Breast epithelium (tissue), 4 donors: ENCODE results near the gene STAG1. TPM values are rescaled to one million over a fixed set of nuclear protein-coding genes. Genes with fewer than 3 reads are reported as not detected.
"Not testable (repeated sequence)": the region's sequence is repeated elsewhere in the genome, so short reads cannot be mapped to it uniquely, and the experiment has no call there.

Source experiments
- DNase-seq, 2 donors: peaks; one replicate each; pipeline ENCODE4 v3.0.0-alpha.2; 2019; ENCODE audit warnings: low spot score in 2 of 2
- H3K27ac ChIP-seq, 2 donors: fragments of 200-600 bp; sonication (generic) in 1 of 2; one replicate each; pipeline ENCODE4 v1.5.1; 2016 to 2019; ENCODE audit warnings: mild to moderate bottlenecking in 1 of 2
- H3K27me3 ChIP-seq, 2 donors: fragments of 200-600 bp; sonication (generic) in 1 of 2; one replicate each; pipeline versions ENCODE4 v1.5.1 to v1.6.0; 2017 to 2019; ENCODE audit warnings: control low read depth in 1 of 2, mild to moderate bottlenecking in 1 of 2
- H3K36me3 ChIP-seq: fragments of 200-600 bp; one replicate; pipeline ENCODE4 v1.5.1; 2019
- H3K4me1 ChIP-seq, 2 donors: fragments of 200-600 bp; sonication (generic); one replicate each; pipeline ENCODE4 v1.5.1; 2016 to 2019; ENCODE audit warnings: control low read depth in 1 of 2
- H3K4me3 ChIP-seq, 3 donors: fragments of 200-600 bp; sonication (generic); 1 replicate in 2 of 3; 2 replicates in 1 of 3; pipeline ENCODE4 v1.5.1; 2016 to 2019; ENCODE audit warnings: mild to moderate bottlenecking in 3 of 3, moderate library complexity in 2 of 3
- H3K9me3 ChIP-seq, 2 donors: fragments of 200-600 bp; sonication (generic) in 1 of 2; one replicate each; pipeline ENCODE4 v1.5.1; 2016 to 2019; ENCODE audit warnings: control low read depth in 1 of 2
- CTCF ChIP-seq, 3 donors: fragments of 450-650 bp; IDR thresholded peaks; one replicate each; pipeline ENCODE4 v1.5.1; 2016 to 2017; ENCODE audit warnings: antibody characterized with exemption in 3 of 3, mild to moderate bottlenecking in 3 of 3, moderate library complexity in 3 of 3
- POLR2A ChIP-seq: fragments of 450-650 bp; IDR thresholded peaks from one replicate; pipeline ENCODE4 v1.6.1; 2016; ENCODE audit warnings: antibody characterized with exemption, mild to moderate bottlenecking, moderate library complexity
- POLR2AphosphoS5 ChIP-seq, 3 donors: sonication (generic); formaldehyde crosslinking; IDR thresholded peaks; one replicate each; pipeline ENCODE4 v1.6.1; 2017; ENCODE audit warnings: antibody characterized with exemption in 3 of 3
- intact Hi-C: fragments of 100-400 bp; cut with DNase I; formaldehyde crosslinking; loops from one replicate; pipeline ENCODE4 v1.15.1; 2023; ENCODE audit warnings: low total_unique reads
- total RNA-seq, 3 donors: library from RNA; depleted of rRNA; stranded (reverse); fragments of >200 nt; gene quantifications; one replicate each; pipeline ENCODE4 v1.1.0, GENCODE V29; 2016

Gene STAG1
- total RNA-seq, 3 donors from 2014 or later, result 54.4 to 83.7 (median 73.7) TPM

- H3K4me1 ChIP-seq, result no peaks in the 10 kb centered on the region
- no peaks in the 10 kb centered on the region for H3K27me3 ChIP-seq
- H3K36me3 ChIP-seq, result no peaks in the 10 kb centered on the region
- no peak for DNase-seq
- no peak overlapping the region for H3K27ac ChIP-seq
- no peaks in the 10 kb centered on the region for H3K9me3 ChIP-seq
- no peak overlapping the region for H3K4me3 ChIP-seq
- TF ChIP-seq POLR2A (no peak), CTCF (IDR thresholded peaks at IDR 0.05) (no peak), POLR2AphosphoS5 (IDR thresholded peaks at IDR 0.05) (no peak)
- intact Hi-C loops, result no loop called here
Observed at GRCh38 chr3:136516095-136516494, 236.1 kb downstream of the STAG1 start.

- H3K36me3 ChIP-seq, H3K27ac ChIP-seq, H3K4me3 ChIP-seq, H3K4me1 ChIP-seq, intact Hi-C loops, DNase-seq, H3K27me3 ChIP-seq, H3K9me3 ChIP-seq: not testable (repeated sequence)
Observed at GRCh38 chr3:136514533-136514932, 237.6 kb downstream of the STAG1 start.

GRCh38 chr3:136513367-136513766 lies 238.8 kb downstream of the STAG1 start:
- Histone ChIP-seq H3K4me1 (no peaks in the 10 kb centered on the region), H3K27me3 (no peaks in the 10 kb centered on the region), H3K36me3 (no peaks in the 10 kb centered on the region), H3K4me3 (no peak overlapping the region), H3K27ac (peak overlapping the region; percentile 62 to 77), H3K9me3 (no peaks in the 10 kb centered on the region)
- intact Hi-C loops, result no loop called here
- no peak for DNase-seq
- TF ChIP-seq POLR2AphosphoS5 (IDR thresholded peaks at IDR 0.05) (no peak), CTCF (IDR thresholded peaks at IDR 0.05) (no peak), POLR2A (no peak)

- Histone ChIP-seq H3K4me3 (no peak overlapping the region), H3K27ac (peak overlapping the region; percentile 46 to 62), H3K4me1 (no peaks in the 10 kb centered on the region), H3K36me3 (no peaks in the 10 kb centered on the region), H3K27me3 (no peaks in the 10 kb centered on the region), H3K9me3 (no peaks in the 10 kb centered on the region)
- DNase-seq, result no peak
- TF ChIP-seq POLR2A, result no peak
- no peak for TF ChIP-seq CTCF (IDR thresholded peaks at IDR 0.05)
- no peak for TF ChIP-seq POLR2AphosphoS5 (IDR thresholded peaks at IDR 0.05)
- intact Hi-C loops, result no loop called here
Observed at GRCh38 chr3:136512381-136512780, 239.8 kb downstream of the STAG1 start.

- no peak for TF ChIP-seq CTCF (IDR thresholded peaks at IDR 0.05)
- TF ChIP-seq POLR2A, result no peak
- TF ChIP-seq POLR2AphosphoS5 (IDR thresholded peaks at IDR 0.05), result no peak
- DNase-seq, result no peak
- no peak overlapping the region for H3K27ac ChIP-seq
- intact Hi-C loops, result no loop called here
- H3K27me3 ChIP-seq, result no peaks in the 10 kb centered on the region
- H3K9me3 ChIP-seq, result no peaks in the 10 kb centered on the region
- H3K4me3 ChIP-seq, result no peak overlapping the region
- H3K36me3 ChIP-seq, result no peaks in the 10 kb centered on the region
- no peaks in the 10 kb centered on the region for H3K4me1 ChIP-seq
Observed at GRCh38 chr3:136505676-136506075, 246.5 kb downstream of the STAG1 start.

GRCh38 chr3:136503056-136503455 lies 249.1 kb downstream of the STAG1 start:
- no peak for DNase-seq
- Histone ChIP-seq H3K27me3 (no peaks in the 10 kb centered on the region), H3K9me3 (no peaks in the 10 kb centered on the region), H3K4me3 (no peak overlapping the region), H3K36me3 (no peaks in the 10 kb centered on the region), H3K4me1 (no peaks in the 10 kb centered on the region), H3K27ac (no peak overlapping the region)
- intact Hi-C loops, result no loop called here
- TF ChIP-seq CTCF (IDR thresholded peaks at IDR 0.05) (no peak), POLR2A (no peak), POLR2AphosphoS5 (IDR thresholded peaks at IDR 0.05) (no peak)
